MM.1S (cell line): ENCODE results near the gene PLEKHG4.

Experiments
- DNase-seq: peaks from one replicate; pipeline ENCODE4 v3.0.0-alpha.2; 2015
- H2AFZ ChIP-seq: fragments of 300-600 bp; sonication (generic); 2 replicates; pipeline ENCODE4 v1.6.0; 2016; ENCODE audit warnings: antibody characterized with exemption, low read length
- H3F3A ChIP-seq: fragments of 300-600 bp; sonication (generic); 2 replicates; pipeline ENCODE4 v1.6.1; 2016; ENCODE audit warnings: mild to moderate bottlenecking, antibody characterized with exemption, low read length, moderate library complexity, mixed read lengths; ENCODE audit not compliant: insufficient read depth
- H3K27ac ChIP-seq: fragments of 300-600 bp; sonication (generic); 2 replicates; pipeline ENCODE4 v1.5.1; 2016; ENCODE audit warnings: mild to moderate bottlenecking, low read length
- H3K27me3 ChIP-seq: fragments of 300-600 bp; sonication (generic); replicated peaks from 2 replicates; pipeline ENCODE4 v1.6.0; 2016; ENCODE audit warnings: low read length; ENCODE audit not compliant: insufficient read depth
- H3K36me3 ChIP-seq: fragments of 300-600 bp; sonication (generic); replicated peaks from 2 replicates; pipeline ENCODE4 v1.6.1; 2016; ENCODE audit warnings: mild to moderate bottlenecking, low read length, mixed read lengths; ENCODE audit not compliant: insufficient read depth
- H3K4me1 ChIP-seq: fragments of 300-600 bp; sonication (generic); 2 replicates; pipeline ENCODE4 v1.6.1; 2016; ENCODE audit warnings: low read length, mixed read lengths
- H3K4me2 ChIP-seq: fragments of 300-600 bp; sonication (generic); 2 replicates; pipeline ENCODE4 v1.6.0; 2016; ENCODE audit warnings: low read depth, low read length
- H3K4me3 ChIP-seq: fragments of 300-600 bp; sonication (generic); 2 replicates; pipeline ENCODE4 v1.5.1; 2016; ENCODE audit warnings: low read length, mixed read lengths
- H3K79me2 ChIP-seq: fragments of 300-600 bp; sonication (generic); 2 replicates; pipeline ENCODE4 v1.6.1; 2016; ENCODE audit warnings: mixed run types, low read length, mixed read lengths
- H3K9ac ChIP-seq: fragments of 300-600 bp; sonication (generic); 2 replicates; pipeline ENCODE4 v1.6.1; 2016; ENCODE audit warnings: low read length, mixed read lengths
- H3K9me2 ChIP-seq: fragments of 300-600 bp; sonication (generic); replicated peaks from 2 replicates; pipeline ENCODE4 v1.6.1; 2016; ENCODE audit warnings: mild to moderate bottlenecking, low read length, mixed read lengths; ENCODE audit not compliant: insufficient read depth
- H3K9me3 ChIP-seq: fragments of 300-600 bp; sonication (generic); replicated peaks from 2 replicates; pipeline ENCODE4 v1.6.1; 2016; ENCODE audit warnings: mild to moderate bottlenecking, low read length, mixed read lengths; ENCODE audit not compliant: insufficient read depth
- H4K20me1 ChIP-seq: fragments of 300-600 bp; sonication (generic); 2 replicates; pipeline ENCODE4 v1.6.1; 2016; ENCODE audit warnings: mild to moderate bottlenecking, low read length, moderate library complexity, mixed read lengths; ENCODE audit not compliant: insufficient read depth
- EZH2 ChIP-seq: fragments of 300-600 bp; sonication (generic); optimal IDR thresholded peaks from 2 replicates; pipeline ENCODE3; 2017; ENCODE audit warnings: low read depth, mild to moderate bottlenecking, antibody characterized with exemption, low read length, mixed read lengths
- EZH2phosphoT487 ChIP-seq: fragments of 300-600 bp; sonication (generic); IDR thresholded peaks from 2 replicates; pipeline ENCODE4 v1.6.1; 2018; ENCODE audit warnings: antibody characterized with exemption, low read length
- TF ChIP-seq, protein P1 (sequence below): fragments of 300-600 bp; sonication (generic); IDR thresholded peaks from 2 replicates; pipeline ENCODE4 v1.5.1; 2016; ENCODE audit warnings: antibody characterized with exemption, low read length, mixed read lengths

The PLEKHG4 gene

DNA sequence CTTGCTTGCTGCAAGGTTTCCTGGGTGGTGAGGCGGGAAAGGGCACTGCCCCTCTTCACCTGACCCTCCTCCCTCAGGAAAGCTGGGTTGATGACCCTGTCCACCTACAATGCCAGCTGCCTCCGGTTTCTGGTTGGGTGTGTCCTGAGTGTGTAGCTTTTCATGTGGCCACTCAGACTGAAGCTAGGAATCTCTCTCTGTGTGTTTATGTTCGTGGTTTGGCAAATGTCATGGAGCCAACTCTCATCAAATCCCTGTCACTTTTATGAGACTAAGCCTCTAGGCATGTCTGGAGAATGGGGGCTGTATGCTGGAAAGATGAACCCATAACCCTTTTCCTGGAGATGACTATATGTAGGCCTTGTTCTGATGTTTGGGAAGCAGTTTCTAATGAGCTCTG is 17.1 kb downstream of the PLEKHG4 start:
- H3K4me3 ChIP-seq = no peak overlapping the region
- H3K9ac ChIP-seq = no peak overlapping the region
- peaks cover 15% of the 10 kb centered on the region; the same call in 1 of the 2 replicates for H3K27me3 ChIP-seq
- no peak overlapping the region for H2AFZ ChIP-seq
- no peaks in the 10 kb centered on the region for H3K9me2 ChIP-seq
- TF ChIP-seq EZH2 (no peak), EZH2phosphoT487 (no peak)
- TF ChIP-seq, protein P1, sequence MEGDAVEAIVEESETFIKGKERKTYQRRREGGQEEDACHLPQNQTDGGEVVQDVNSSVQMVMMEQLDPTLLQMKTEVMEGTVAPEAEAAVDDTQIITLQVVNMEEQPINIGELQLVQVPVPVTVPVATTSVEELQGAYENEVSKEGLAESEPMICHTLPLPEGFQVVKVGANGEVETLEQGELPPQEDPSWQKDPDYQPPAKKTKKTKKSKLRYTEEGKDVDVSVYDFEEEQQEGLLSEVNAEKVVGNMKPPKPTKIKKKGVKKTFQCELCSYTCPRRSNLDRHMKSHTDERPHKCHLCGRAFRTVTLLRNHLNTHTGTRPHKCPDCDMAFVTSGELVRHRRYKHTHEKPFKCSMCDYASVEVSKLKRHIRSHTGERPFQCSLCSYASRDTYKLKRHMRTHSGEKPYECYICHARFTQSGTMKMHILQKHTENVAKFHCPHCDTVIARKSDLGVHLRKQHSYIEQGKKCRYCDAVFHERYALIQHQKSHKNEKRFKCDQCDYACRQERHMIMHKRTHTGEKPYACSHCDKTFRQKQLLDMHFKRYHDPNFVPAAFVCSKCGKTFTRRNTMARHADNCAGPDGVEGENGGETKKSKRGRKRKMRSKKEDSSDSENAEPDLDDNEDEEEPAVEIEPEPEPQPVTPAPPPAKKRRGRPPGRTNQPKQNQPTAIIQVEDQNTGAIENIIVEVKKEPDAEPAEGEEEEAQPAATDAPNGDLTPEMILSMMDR = no peak
- H3K79me2 ChIP-seq = no peaks in the 10 kb centered on the region
- H3K36me3 ChIP-seq = no peaks in the 10 kb centered on the region
- no peak overlapping the region for H3K4me2 ChIP-seq
- H4K20me1 ChIP-seq = no peaks in the 10 kb centered on the region
- H3K9me3 ChIP-seq = no peaks in the 10 kb centered on the region
- no peak overlapping the region for H3K27ac ChIP-seq
- no peaks in the 10 kb centered on the region for H3K4me1 ChIP-seq
- H3F3A ChIP-seq = no peaks in the 10 kb centered on the region
- DNase-seq = no peak

DNA sequence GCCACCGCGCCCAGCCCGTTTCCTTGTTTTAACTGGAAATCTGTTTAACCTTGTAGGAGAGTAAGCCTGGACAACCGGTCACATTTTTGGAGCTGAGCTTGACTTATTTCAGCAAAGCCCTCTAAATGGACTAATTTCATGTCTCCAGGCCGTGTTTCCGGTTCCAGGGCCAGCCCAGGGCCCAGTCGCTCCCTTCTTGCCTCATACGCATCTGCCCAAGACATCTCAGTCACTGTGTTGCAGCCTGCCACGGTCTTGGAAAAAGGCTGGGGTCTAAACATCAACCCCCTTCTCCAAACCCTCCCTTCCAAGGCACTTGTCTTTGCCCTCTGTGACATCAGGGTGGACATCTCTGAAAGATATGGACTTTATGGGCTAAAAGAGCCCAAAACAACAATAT is 18.9 kb downstream of the PLEKHG4 start:
- Histone ChIP-seq H3K4me1 (no peaks in the 10 kb centered on the region), H2AFZ (no peak overlapping the region), H3K9ac (no peak overlapping the region), H4K20me1 (no peaks in the 10 kb centered on the region), H3K4me3 (no peak overlapping the region), H3K27me3 (peaks cover 15% of the 10 kb centered on the region; the same call in 1 of the 2 replicates), H3K27ac (no peak overlapping the region), H3K9me3 (no peaks in the 10 kb centered on the region), H3F3A (no peaks in the 10 kb centered on the region), H3K79me2 (no peaks in the 10 kb centered on the region), H3K9me2 (no peaks in the 10 kb centered on the region), H3K4me2 (no peak overlapping the region), H3K36me3 (no peaks in the 10 kb centered on the region)
- TF ChIP-seq EZH2phosphoT487 = no peak
- TF ChIP-seq EZH2 = no peak
- TF ChIP-seq, protein P1 = no peak
- no peak for DNase-seq

DNA sequence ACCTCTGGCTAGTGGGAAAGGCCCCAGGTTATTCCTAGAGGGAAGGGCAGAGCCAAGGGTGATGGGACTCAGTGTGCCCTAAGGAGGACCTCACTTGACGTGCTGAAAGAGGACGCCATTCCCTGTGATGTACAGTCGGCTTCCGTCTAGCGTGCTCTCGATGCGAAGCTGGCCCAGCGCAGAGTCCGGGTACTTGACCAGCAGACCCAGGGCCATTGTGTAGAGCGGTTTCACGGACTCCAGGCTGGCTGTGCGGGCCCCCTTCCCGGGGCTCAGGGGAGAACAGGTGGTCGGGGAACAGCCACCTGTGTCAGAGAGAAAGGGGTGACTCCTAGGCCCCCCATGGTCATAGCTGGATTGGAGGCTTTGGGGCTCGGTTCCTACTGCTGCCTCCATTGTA is 19.9 kb downstream of the PLEKHG4 start:
- no peaks in the 10 kb centered on the region for H3K36me3 ChIP-seq
- no peak overlapping the region for H3K9ac ChIP-seq
- H3K79me2 ChIP-seq = no peaks in the 10 kb centered on the region
- H2AFZ ChIP-seq = no peak overlapping the region
- H3K27ac ChIP-seq = no peak overlapping the region
- H4K20me1 ChIP-seq = no peaks in the 10 kb centered on the region
- H3F3A ChIP-seq = no peaks in the 10 kb centered on the region
- H3K9me3 ChIP-seq = no peaks in the 10 kb centered on the region
- TF ChIP-seq, protein P1 = no peak
- TF ChIP-seq EZH2 (no peak), EZH2phosphoT487 (no peak)
- H3K4me1 ChIP-seq = no peaks in the 10 kb centered on the region
- no peak overlapping the region for H3K4me2 ChIP-seq
- no peaks in the 10 kb centered on the region for H3K9me2 ChIP-seq
- no peak overlapping the region for H3K4me3 ChIP-seq
- no peak for DNase-seq
- H3K27me3 ChIP-seq = peaks cover 11% of the 10 kb centered on the region; the same call in 1 of the 2 replicates
